Measurements from ENCODE around the gene JMJD8. TPM values are rescaled to one million over a fixed set of nuclear protein-coding genes. Genes with fewer than 3 reads are reported as not detected.
A peak's percentile ranks its signal among the peaks of the same experiment; 100 is the strongest.

Gene JMJD8
- total and polyA plus RNA-seq, 8 donors: 41.7 to 72.6 (median 45.5) TPM

DNA sequence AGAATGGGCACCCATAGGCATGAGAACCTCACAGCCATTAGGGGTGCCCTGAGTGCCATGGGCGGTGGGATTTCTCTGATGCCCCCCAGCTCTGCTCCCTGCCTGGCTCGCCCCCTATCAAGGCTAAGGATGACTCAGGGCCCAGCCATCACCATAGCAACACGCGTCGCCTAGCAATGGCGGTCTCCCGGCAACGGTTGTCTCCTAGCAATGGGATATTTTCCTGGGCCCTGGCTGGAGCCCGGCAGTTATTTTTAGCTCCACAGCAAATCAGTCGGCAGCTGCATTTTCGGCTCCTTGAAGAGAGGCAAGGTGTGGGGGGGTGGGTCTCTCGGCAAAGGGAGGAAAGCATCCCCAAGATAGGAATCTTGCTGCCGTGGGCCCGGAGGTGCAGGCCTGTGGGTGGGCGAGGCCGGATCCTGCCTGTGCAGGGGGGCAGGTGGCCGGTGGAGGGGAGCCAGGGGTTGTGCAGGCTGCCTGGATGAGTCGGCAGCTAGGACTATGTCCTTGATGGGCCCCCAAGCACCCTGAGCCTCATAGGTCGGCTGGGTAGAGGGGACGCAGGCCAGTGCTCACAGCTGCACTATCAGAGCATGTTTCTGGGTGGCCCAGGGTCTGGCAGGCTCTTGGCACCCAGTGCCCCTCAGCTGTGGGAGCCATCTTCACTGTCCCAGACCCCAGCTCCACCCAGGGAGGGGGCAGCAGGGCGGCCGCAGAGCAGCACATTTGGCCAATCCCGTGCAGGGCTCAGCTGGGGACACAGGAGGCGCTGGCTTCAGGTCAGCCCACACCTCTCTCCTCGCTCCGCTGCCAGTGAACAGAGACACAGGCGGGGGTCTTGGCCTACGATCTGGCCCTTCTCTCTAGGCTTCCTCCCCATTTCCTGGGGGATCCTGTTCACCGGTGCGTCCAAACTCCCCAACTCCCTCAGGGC lies 25.7 kb upstream of the JMJD8 start:
- H3K4me3 ChIP-seq: no peak overlapping the region
- H3K9me3 ChIP-seq: no peaks in the 10 kb centered on the region
- peaks cover 29 to 94% of the 10 kb centered on the region in 2 donors for H3K27me3 ChIP-seq
- peaks cover 3 to 20% of the 10 kb centered on the region in 2 donors for H3K4me1 ChIP-seq
- DNase-seq (peak in 1 of 4 donors; percentile 44), ATAC-seq (no peak)
- TF ChIP-seq, protein P1, sequence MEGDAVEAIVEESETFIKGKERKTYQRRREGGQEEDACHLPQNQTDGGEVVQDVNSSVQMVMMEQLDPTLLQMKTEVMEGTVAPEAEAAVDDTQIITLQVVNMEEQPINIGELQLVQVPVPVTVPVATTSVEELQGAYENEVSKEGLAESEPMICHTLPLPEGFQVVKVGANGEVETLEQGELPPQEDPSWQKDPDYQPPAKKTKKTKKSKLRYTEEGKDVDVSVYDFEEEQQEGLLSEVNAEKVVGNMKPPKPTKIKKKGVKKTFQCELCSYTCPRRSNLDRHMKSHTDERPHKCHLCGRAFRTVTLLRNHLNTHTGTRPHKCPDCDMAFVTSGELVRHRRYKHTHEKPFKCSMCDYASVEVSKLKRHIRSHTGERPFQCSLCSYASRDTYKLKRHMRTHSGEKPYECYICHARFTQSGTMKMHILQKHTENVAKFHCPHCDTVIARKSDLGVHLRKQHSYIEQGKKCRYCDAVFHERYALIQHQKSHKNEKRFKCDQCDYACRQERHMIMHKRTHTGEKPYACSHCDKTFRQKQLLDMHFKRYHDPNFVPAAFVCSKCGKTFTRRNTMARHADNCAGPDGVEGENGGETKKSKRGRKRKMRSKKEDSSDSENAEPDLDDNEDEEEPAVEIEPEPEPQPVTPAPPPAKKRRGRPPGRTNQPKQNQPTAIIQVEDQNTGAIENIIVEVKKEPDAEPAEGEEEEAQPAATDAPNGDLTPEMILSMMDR (IDR thresholded peaks at IDR 0.05): no peak
- H3K36me3 ChIP-seq: no peaks in the 10 kb centered on the region
- intact Hi-C loops (cut with DNase I): loop anchor here in 1 of 2 donors (5.0 kb wide), 1 partner anchor 72 kb away; no protein-coding TSS in a partner anchor
- no peak overlapping the region for H3K27ac ChIP-seq

DNA sequence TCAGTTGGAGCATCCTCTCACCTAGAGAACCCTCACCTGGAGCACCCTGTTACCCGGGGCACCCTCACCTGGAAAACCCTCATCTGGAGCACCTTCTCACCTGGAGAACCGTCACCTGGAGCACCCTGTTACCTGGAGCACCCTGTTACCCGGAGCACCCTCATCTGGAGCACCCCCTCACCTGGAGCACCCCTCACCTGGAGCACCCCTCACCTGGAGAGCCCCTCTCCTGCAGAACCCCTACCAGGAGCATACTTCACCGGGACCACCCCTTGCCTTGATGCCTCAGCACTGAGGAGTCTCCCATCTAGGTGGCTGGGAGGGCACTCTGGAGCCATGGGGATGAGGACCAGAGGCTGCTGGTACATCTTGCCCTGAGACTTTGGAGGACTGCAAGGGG lies 24.8 kb upstream of the JMJD8 start:
- DNase-seq (no peak), ATAC-seq (no peak)
- no peaks in the 10 kb centered on the region for H3K36me3 ChIP-seq
- intact Hi-C loops (cut with DNase I): no loop called here
- peaks cover 0 to 12% of the 10 kb centered on the region in 2 donors for H3K4me1 ChIP-seq
- H3K9me3 ChIP-seq: no peaks in the 10 kb centered on the region
- H3K4me3 ChIP-seq: no peak overlapping the region
- no peak overlapping the region for H3K27ac ChIP-seq
- TF ChIP-seq, protein P1 (IDR thresholded peaks at IDR 0.05): no peak
- peaks cover 38 to 94% of the 10 kb centered on the region in 2 donors for H3K27me3 ChIP-seq

DNA sequence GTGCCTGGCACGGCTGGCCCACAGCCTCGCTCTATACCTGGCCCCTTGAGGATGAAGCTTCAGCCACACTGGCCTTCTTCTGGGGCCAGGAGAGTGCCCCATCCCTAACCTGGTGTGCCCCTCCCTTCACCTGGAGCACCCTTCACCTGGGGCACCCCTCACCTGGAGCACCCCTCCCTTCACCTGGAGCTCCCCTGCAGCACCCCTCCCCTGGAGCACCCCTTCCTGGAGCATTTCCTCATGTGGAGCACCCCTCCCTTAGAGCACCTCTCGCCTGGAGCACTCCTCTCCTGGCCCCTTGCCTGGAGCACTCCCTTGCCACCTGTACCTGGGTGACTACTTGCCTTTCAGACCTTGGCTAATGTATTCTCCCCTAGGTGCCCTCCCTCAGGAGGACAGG lies 23.9 kb upstream of the JMJD8 start:
- Histone ChIP-seq H3K27me3 (peaks cover 48 to 96% of the 10 kb centered on the region in 2 donors), H3K27ac (no peak overlapping the region), H3K4me1 (peaks cover 0 to 11% of the 10 kb centered on the region in 2 donors), H3K9me3 (no peaks in the 10 kb centered on the region), H3K36me3 (no peaks in the 10 kb centered on the region), H3K4me3 (no peak overlapping the region)
- ATAC-seq (no peak), DNase-seq (no peak)
- intact Hi-C loops (cut with DNase I): no loop called here
- TF ChIP-seq, protein P1 (IDR thresholded peaks at IDR 0.05): no peak

DNA sequence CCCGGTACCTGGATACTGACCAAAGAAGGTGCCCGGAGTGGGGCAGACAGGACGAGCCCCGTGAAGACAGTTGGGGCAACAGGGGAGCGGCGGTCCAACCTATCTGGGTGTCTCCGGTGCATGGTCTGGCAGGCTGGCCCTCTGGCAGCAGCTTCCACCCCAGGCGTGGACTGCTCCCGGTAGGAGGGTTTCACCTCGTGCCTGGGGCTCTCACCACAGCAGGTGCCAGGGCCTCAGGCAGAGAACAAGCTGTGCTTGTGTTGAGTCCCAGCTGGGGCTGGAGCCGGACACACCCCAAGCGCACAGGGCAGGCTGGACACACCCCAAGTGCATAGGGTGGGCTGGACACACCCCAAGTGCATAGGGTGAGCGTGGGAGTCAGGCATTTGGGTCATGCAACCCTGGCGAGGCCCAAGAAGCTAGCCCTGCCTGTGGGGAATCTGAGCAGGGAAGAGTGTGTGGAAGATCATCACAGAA lies 23.0 kb upstream of the JMJD8 start:
- intact Hi-C loops (cut with DNase I): no loop called here
- no peak overlapping the region for H3K4me3 ChIP-seq
- H3K36me3 ChIP-seq: no peaks in the 10 kb centered on the region
- no peak for DNase-seq
- H3K27me3 ChIP-seq: peaks cover 57 to 99% of the 10 kb centered on the region in 2 donors
- no peak overlapping the region for H3K27ac ChIP-seq
- no peaks in the 10 kb centered on the region for H3K9me3 ChIP-seq
- TF ChIP-seq, protein P1 (IDR thresholded peaks at IDR 0.05): no peak
- peaks cover 0 to 6% of the 10 kb centered on the region in 2 donors for H3K4me1 ChIP-seq
- no peak for ATAC-seq

All from left lung (tissue), 10 donors.